Astrocyte (in vitro differentiated cells and primary cell): Measurements from ENCODE around the gene TRMT1. TPM values are rescaled to one million over a fixed set of nuclear protein-coding genes. Genes with fewer than 3 reads are reported as not detected.
A peak's percentile ranks its signal among the peaks of the same experiment; 100 is the strongest.

Source experiments
- DNase-seq: peaks from one replicate; pipeline ENCODE4 v3.0.0-alpha.2; 2010; ENCODE audit warnings: low read depth
- FAIRE-seq: peaks from 2 replicates; lab custom pipeline; 2011; peaks lifted over from hg19 to GRCh38; lab: Jason Lieb, UNC
- H2AFZ ChIP-seq: 2 replicates; pipeline ENCODE4 v1.6.0; 2012; ENCODE audit warnings: low read depth, low read length, inconsistent platforms
- H3K27ac ChIP-seq: 2 replicates; pipeline ENCODE4 v1.5.1; 2011; ENCODE audit warnings: low read depth, low read length, inconsistent platforms
- H3K27me3 ChIP-seq: 2 replicates; pipeline ENCODE4 v1.6.0; 2011; ENCODE audit warnings: low read length, inconsistent platforms; ENCODE audit not compliant: insufficient read depth
- H3K36me3 ChIP-seq: 2 replicates; pipeline ENCODE4 v1.5.1; 2011; ENCODE audit warnings: low read length, inconsistent platforms; ENCODE audit not compliant: insufficient read depth
- H3K4me1 ChIP-seq: 2 replicates; pipeline ENCODE4 v1.5.1; 2011; ENCODE audit warnings: low read length, inconsistent platforms; ENCODE audit not compliant: insufficient read depth
- H3K4me2 ChIP-seq: 2 replicates; pipeline ENCODE4 v1.6.0; 2012; ENCODE audit warnings: low read length, inconsistent platforms
- H3K4me3 ChIP-seq: 2 replicates; pipeline ENCODE4 v1.5.1; 2011; ENCODE audit warnings: low read depth, mild to moderate bottlenecking, low read length, inconsistent platforms; ENCODE audit not compliant: insufficient read depth
- H3K79me2 ChIP-seq: 2 replicates; pipeline ENCODE4 v1.6.0; 2012; ENCODE audit warnings: mild to moderate bottlenecking, low read length, inconsistent platforms; ENCODE audit not compliant: insufficient read depth
- H3K9ac ChIP-seq: 2 replicates; pipeline ENCODE4 v1.6.0; 2012; ENCODE audit warnings: mild to moderate bottlenecking, low read length, inconsistent platforms
- H3K9me3 ChIP-seq: 2 replicates; pipeline ENCODE4 v1.5.1; 2012; ENCODE audit warnings: low read depth, mild to moderate bottlenecking, low read length, inconsistent platforms; ENCODE audit not compliant: insufficient read depth
- H4K20me1 ChIP-seq: 2 replicates; pipeline ENCODE4 v1.6.0; 2012; ENCODE audit warnings: low read length, inconsistent platforms; ENCODE audit not compliant: insufficient read depth
- H3K27ac Mint-ChIP-seq: one replicate; pipeline ENCODE4 v1.8.0; 2021; ENCODE audit warnings: mild to moderate bottlenecking, mixed read lengths; ENCODE audit not compliant: unreplicated experiment
- H3K27me3 Mint-ChIP-seq: one replicate; pipeline ENCODE4 v1.8.0; 2021; ENCODE audit warnings: low read depth, mixed read lengths; ENCODE audit not compliant: unreplicated experiment
- H3K36me3 Mint-ChIP-seq: one replicate; pipeline ENCODE4 v1.8.0; 2021; ENCODE audit warnings: low read depth, mixed read lengths; ENCODE audit not compliant: unreplicated experiment
- H3K4me1 Mint-ChIP-seq: one replicate; pipeline ENCODE4 v1.8.0; 2021; ENCODE audit warnings: low read depth, mixed read lengths; ENCODE audit not compliant: unreplicated experiment
- H3K4me3 Mint-ChIP-seq: one replicate; pipeline ENCODE4 v1.8.0; 2021; ENCODE audit warnings: mild to moderate bottlenecking, moderate library complexity, mixed read lengths; ENCODE audit not compliant: unreplicated experiment
- H3K9me3 Mint-ChIP-seq: one replicate; pipeline ENCODE4 v1.8.0; 2021; ENCODE audit warnings: mild to moderate bottlenecking, mixed read lengths; ENCODE audit not compliant: unreplicated experiment
- CTCF ChIP-seq: IDR thresholded peaks from 2 replicates; pipeline ENCODE4 v1.5.1; 2011; ENCODE audit warnings: low read depth, mild to moderate bottlenecking, inconsistent platforms, low read length, moderate library complexity; ENCODE audit not compliant: insufficient read depth
- EZH2 ChIP-seq: IDR thresholded peaks from 2 replicates; pipeline ENCODE4 v1.6.1; 2012; ENCODE audit warnings: mild to moderate bottlenecking, low read length, inconsistent platforms; ENCODE audit not compliant: insufficient read depth
- total RNA-seq: library from RNA; stranded (reverse); gene quantifications from 2 replicates; pipeline ENCODE4 v1.2.1, GENCODE V29; 2021

The TRMT1 gene
- total RNA-seq, 1 donor from 2014 or later = 43.3 TPM

DNA sequence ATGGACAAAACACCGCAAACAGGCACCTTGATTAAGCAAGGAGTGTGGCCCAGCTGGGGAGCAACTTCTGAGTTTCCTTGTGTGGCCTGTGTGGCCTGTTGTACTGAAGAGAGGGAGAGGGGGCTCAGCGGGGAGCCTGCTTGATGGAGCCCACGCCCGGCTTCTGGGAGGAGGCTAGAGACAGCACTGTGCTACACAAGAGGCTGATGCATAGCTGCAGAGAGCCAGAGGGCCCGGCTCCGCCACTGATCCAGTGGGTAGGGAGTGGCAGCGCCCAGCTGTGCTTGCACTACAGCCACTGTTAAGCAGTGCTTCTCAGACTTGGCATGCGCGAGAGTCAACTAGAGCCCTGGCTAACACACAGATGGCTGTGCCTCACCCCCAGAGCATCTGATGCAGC, 32.9 kb downstream of the TRMT1 start:
- peaks cover 15% of the 10 kb centered on the region for H3K4me1 Mint-ChIP-seq
- no peak for TF ChIP-seq CTCF
- no peak for TF ChIP-seq EZH2
- H3K9ac ChIP-seq = no peak overlapping the region
- no peak overlapping the region for H3K27ac ChIP-seq
- no peak overlapping the region for H3K4me3 ChIP-seq
- H3K9me3 Mint-ChIP-seq = no peaks in the 10 kb centered on the region
- H3K9me3 ChIP-seq = no peaks in the 10 kb centered on the region
- H3K79me2 ChIP-seq = peaks cover 14% of the 10 kb centered on the region
- H4K20me1 ChIP-seq = peaks cover 42% of the 10 kb centered on the region
- peaks cover 11% of the 10 kb centered on the region for H3K36me3 Mint-ChIP-seq
- DNase-seq (no peak), FAIRE-seq (no peak)
- no peaks in the 10 kb centered on the region for H3K27me3 ChIP-seq
- no peak overlapping the region for H2AFZ ChIP-seq
- H3K27me3 Mint-ChIP-seq = peaks cover 58% of the 10 kb centered on the region
- no peak overlapping the region for H3K27ac Mint-ChIP-seq
- peaks cover 2% of the 10 kb centered on the region for H3K36me3 ChIP-seq
- H3K4me3 Mint-ChIP-seq = no peak overlapping the region
- H3K4me2 ChIP-seq = no peak overlapping the region
- H3K4me1 ChIP-seq = peaks cover 30% of the 10 kb centered on the region

- H3K27ac ChIP-seq = no peak overlapping the region
- H3K4me2 ChIP-seq = peak overlapping the region; percentile 32
- H3K36me3 ChIP-seq = peaks cover 2% of the 10 kb centered on the region
- peaks cover 44% of the 10 kb centered on the region for H4K20me1 ChIP-seq
- Mint-ChIP-seq H3K27me3 (peaks cover 55% of the 10 kb centered on the region), H3K36me3 (peaks cover 9% of the 10 kb centered on the region), H3K4me3 (no peak overlapping the region), H3K4me1 (peaks cover 15% of the 10 kb centered on the region), H3K27ac (no peak overlapping the region), H3K9me3 (no peaks in the 10 kb centered on the region)
- TF ChIP-seq CTCF (no peak), EZH2 (no peak)
- no peaks in the 10 kb centered on the region for H3K9me3 ChIP-seq
- H3K79me2 ChIP-seq = peaks cover 14% of the 10 kb centered on the region
- no peak overlapping the region for H3K4me3 ChIP-seq
- no peak overlapping the region for H2AFZ ChIP-seq
- no peaks in the 10 kb centered on the region for H3K27me3 ChIP-seq
- DNase-seq = no peak
- peaks cover 30% of the 10 kb centered on the region for H3K4me1 ChIP-seq
- no peak for FAIRE-seq
- no peak overlapping the region for H3K9ac ChIP-seq
Measured at GRCh38 chr19:13083008-13083404, 33.5 kb downstream of the TRMT1 start.

DNA sequence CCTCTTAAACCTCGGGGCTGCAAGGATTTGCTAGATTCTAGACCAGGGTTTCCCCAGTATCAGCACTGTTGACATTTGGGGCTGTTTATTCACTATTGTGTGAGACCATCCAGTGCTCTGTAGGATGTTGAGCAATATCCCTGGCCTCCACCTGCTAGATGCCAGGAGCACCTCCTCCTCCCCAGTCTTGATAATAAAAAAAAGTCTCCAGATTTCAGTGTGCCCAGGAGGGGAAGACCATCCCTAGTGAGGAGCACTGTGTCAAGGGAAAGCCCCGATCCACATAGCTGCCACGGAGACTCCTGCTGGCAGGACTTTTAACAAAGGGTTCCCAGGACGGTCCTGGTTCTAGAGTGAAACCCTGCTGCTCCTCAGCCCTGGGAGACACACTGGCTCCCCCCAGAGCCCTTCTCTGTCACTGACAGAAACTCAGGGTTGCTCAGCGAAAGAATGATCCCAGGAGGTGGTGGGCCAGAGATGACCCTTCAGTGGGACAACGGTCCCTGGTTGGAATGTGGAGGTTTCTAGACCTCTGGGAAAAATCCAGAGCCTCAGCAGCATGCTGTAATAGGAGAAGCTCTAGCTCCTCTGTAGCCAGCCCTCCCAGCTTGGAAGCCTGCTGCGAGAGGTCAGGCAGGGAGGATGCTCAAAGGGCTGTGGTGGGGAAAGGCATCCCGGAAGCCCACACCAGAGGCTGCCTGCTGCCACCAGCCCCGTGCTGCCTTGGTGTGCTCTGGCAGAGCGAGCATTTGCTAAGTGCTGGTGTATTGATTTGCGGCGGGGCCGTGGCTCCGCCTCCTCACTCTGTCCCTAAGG, 34.1 kb downstream of the TRMT1 start:
- Mint-ChIP-seq H3K27me3 (peaks cover 59% of the 10 kb centered on the region), H3K4me1 (peaks cover 15% of the 10 kb centered on the region), H3K36me3 (peaks cover 11% of the 10 kb centered on the region), H3K27ac (no peak overlapping the region), H3K4me3 (no peak overlapping the region), H3K9me3 (no peaks in the 10 kb centered on the region)
- H3K9ac ChIP-seq = no peak overlapping the region
- no peaks in the 10 kb centered on the region for H3K9me3 ChIP-seq
- peaks cover 45% of the 10 kb centered on the region for H4K20me1 ChIP-seq
- peaks cover 14% of the 10 kb centered on the region for H3K79me2 ChIP-seq
- no peaks in the 10 kb centered on the region for H3K27me3 ChIP-seq
- TF ChIP-seq CTCF (peak; percentile 43), EZH2 (no peak)
- no peak overlapping the region for H3K4me3 ChIP-seq
- no peak for FAIRE-seq
- H3K4me2 ChIP-seq = peak overlapping the region; percentile 32
- no peak overlapping the region for H2AFZ ChIP-seq
- peaks cover under 1% of the 10 kb centered on the region for H3K36me3 ChIP-seq
- no peak overlapping the region for H3K27ac ChIP-seq
- H3K4me1 ChIP-seq = peaks cover 30% of the 10 kb centered on the region
- DNase-seq = peak; percentile 40
